Lower lobe of right lung (tissue), 2 donors: ENCODE measurements around the gene UTP4. TPM values are rescaled to one million over a fixed set of nuclear protein-coding genes. Genes with fewer than 3 reads are reported as not detected.

Experiments used
- ATAC-seq, 2 donors: fragments of 200-7000 bp; cut with Tn5 transposase; one replicate each; pipeline ENCODE4 v1.9.1; 2020 to 2022; ENCODE audit warnings: mild to moderate bottlenecking in 2 of 2, moderate library complexity in 2 of 2
- DNase-seq: peaks from one replicate; pipeline ENCODE4 v3.0.0-alpha.2; 2020
- H3K27ac ChIP-seq: fragments of 200-600 bp; one replicate; pipeline ENCODE4 v1.8.0; 2022
- H3K27me3 ChIP-seq: fragments of 200-600 bp; one replicate; pipeline ENCODE4 v1.8.0; 2022; ENCODE audit warnings: low read depth
- H3K36me3 ChIP-seq: fragments of 200-600 bp; one replicate; pipeline ENCODE4 v1.8.0; 2022; ENCODE audit warnings: mild to moderate bottlenecking
- H3K4me1 ChIP-seq: fragments of 200-600 bp; one replicate; pipeline ENCODE4 v1.8.0; 2022
- H3K4me3 ChIP-seq: fragments of 200-600 bp; one replicate; pipeline ENCODE4 v1.8.0; 2022; ENCODE audit warnings: mild to moderate bottlenecking
- H3K9me3 ChIP-seq: fragments of 200-600 bp; one replicate; pipeline ENCODE4 v1.8.0; 2022
- CTCF ChIP-seq: fragments of 200-600 bp; IDR thresholded peaks from one replicate; pipeline ENCODE4 v1.8.0; 2022; ENCODE audit warnings: antibody characterized with exemption, mild to moderate bottlenecking
- intact Hi-C: fragments of 100-400 bp; cut with DNase I; formaldehyde crosslinking; loops from one replicate; pipeline ENCODE4 v1.11.0; 2022
- total RNA-seq: library from RNA; stranded (reverse); fragmentation: NEBNext Ultra II Directional; extraction: Animal tissue kit (Norgen Biotek cat#: 25700); gene quantifications from one replicate; pipeline ENCODE4 v1.2.1, GENCODE V29; 2021
- donor health status: DM: no; HTN: yes; CAD: no; lungs with severe emphysema.

Gene UTP4
- total RNA-seq, 1 donor from 2014 or later = 26.4 TPM

GRCh38 chr16:69199382-69199781 is 66.9 kb downstream of the UTP4 start:
- Histone ChIP-seq H3K9me3 (no peaks in the 10 kb centered on the region), H3K36me3 (no peaks in the 10 kb centered on the region), H3K4me3 (no peak overlapping the region), H3K27ac (no peak overlapping the region), H3K27me3 (no peaks in the 10 kb centered on the region), H3K4me1 (peaks cover 28% of the 10 kb centered on the region)
- intact Hi-C loops = no loop called here
- ATAC-seq (no peak), DNase-seq (no peak)
- TF ChIP-seq CTCF = no peak

GRCh38 chr16:69201291-69201690 is 68.8 kb downstream of the UTP4 start:
- intact Hi-C loops = no loop called here
- TF ChIP-seq CTCF = no peak
- DNase-seq (no peak), ATAC-seq (no peak)
- no peak overlapping the region for H3K4me3 ChIP-seq
- H3K27ac ChIP-seq = no peak overlapping the region
- H3K4me1 ChIP-seq = peaks cover 38% of the 10 kb centered on the region
- no peaks in the 10 kb centered on the region for H3K27me3 ChIP-seq
- no peaks in the 10 kb centered on the region for H3K9me3 ChIP-seq
- no peaks in the 10 kb centered on the region for H3K36me3 ChIP-seq

- H3K27ac ChIP-seq = no peak overlapping the region
- no peak overlapping the region for H3K4me3 ChIP-seq
- H3K36me3 ChIP-seq = no peaks in the 10 kb centered on the region
- no peaks in the 10 kb centered on the region for H3K27me3 ChIP-seq
- TF ChIP-seq CTCF = no peak
- ATAC-seq (no peak), DNase-seq (no peak)
- no peaks in the 10 kb centered on the region for H3K9me3 ChIP-seq
- H3K4me1 ChIP-seq = peaks cover 34% of the 10 kb centered on the region
- intact Hi-C loops = no loop called here
These were observed 69.3 kb downstream of the UTP4 start for GRCh38 chr16:69201787-69202186.

- Histone ChIP-seq H3K27ac (no peak overlapping the region), H3K4me1 (peaks cover 33% of the 10 kb centered on the region), H3K4me3 (no peak overlapping the region), H3K36me3 (no peaks in the 10 kb centered on the region), H3K27me3 (no peaks in the 10 kb centered on the region), H3K9me3 (no peaks in the 10 kb centered on the region)
- ATAC-seq = peak; percentile 41 to 56
- no peak for TF ChIP-seq CTCF
- intact Hi-C loops = no loop called here
- DNase-seq = no peak
These were observed 71.7 kb downstream of the UTP4 start for GRCh38 chr16:69204172-69204571.

GRCh38 chr16:69209735-69210134 is 77.3 kb downstream of the UTP4 start:
- Histone ChIP-seq H3K27ac (no peak overlapping the region), H3K36me3 (no peaks in the 10 kb centered on the region), H3K9me3 (no peaks in the 10 kb centered on the region), H3K4me1 (peaks cover 8% of the 10 kb centered on the region), H3K4me3 (no peak overlapping the region), H3K27me3 (no peaks in the 10 kb centered on the region)
- intact Hi-C loops = no loop called here
- no peak for TF ChIP-seq CTCF
- no peak for ATAC-seq
- no peak for DNase-seq

- H3K27ac ChIP-seq = no peak overlapping the region
- ATAC-seq = peak in 1 of 2 donors; percentile 44
- H3K4me3 ChIP-seq = no peak overlapping the region
- intact Hi-C loops = no loop called here
- H3K4me1 ChIP-seq = peaks cover 25% of the 10 kb centered on the region
- no peaks in the 10 kb centered on the region for H3K9me3 ChIP-seq
- H3K27me3 ChIP-seq = no peaks in the 10 kb centered on the region
- no peaks in the 10 kb centered on the region for H3K36me3 ChIP-seq
- no peak for TF ChIP-seq CTCF
- no peak for DNase-seq
These were observed 85.0 kb downstream of the UTP4 start for GRCh38 chr16:69217433-69217832.
